GM10847 (cell line): Measurements from ENCODE around the gene GLT8D2.

ENCODE experiments used
- POLR2A ChIP-seq: IDR thresholded peaks from 2 replicates; pipeline ENCODE4 v1.6.1; 2011; ENCODE audit not compliant: insufficient read length; ENCODE audit errors: extremely low read depth

GLT8D2 gene

GRCh38 chr12:104058802-104059201 is 8.8 kb upstream of the GLT8D2 start:
- TF ChIP-seq POLR2A: no peak

GRCh38 chr12:104057771-104058197 is 7.8 kb upstream of the GLT8D2 start:
- no peak for TF ChIP-seq POLR2A

DNA sequence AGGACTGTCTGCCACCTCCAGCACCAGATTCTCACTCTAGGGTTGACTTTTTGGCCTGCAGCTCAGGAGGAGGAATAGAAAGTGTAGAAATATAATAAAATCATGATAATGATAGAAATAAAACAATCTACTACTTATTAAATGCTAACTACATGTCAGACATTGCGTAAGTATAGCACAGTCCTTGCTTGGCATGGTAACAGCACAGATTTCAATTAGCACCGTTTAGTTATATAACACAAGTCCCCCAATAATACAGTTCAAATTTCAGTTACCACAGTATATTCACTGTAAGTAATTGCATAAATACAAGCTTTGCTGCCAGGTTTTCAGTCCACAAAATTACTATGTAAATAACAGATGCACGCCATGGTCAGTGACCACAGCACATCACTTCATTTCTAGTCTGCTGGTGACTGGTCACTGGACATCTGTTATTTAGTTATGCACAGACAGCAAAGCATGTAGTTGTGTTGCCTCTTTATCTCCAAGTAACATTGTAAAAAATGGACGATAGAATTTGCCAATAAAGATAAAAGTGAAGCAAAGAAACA is 6.5 kb upstream of the GLT8D2 start:
- no peak for TF ChIP-seq POLR2A

GRCh38 chr12:104055686-104056388 is 5.8 kb upstream of the GLT8D2 start:
- TF ChIP-seq POLR2A: no peak

DNA sequence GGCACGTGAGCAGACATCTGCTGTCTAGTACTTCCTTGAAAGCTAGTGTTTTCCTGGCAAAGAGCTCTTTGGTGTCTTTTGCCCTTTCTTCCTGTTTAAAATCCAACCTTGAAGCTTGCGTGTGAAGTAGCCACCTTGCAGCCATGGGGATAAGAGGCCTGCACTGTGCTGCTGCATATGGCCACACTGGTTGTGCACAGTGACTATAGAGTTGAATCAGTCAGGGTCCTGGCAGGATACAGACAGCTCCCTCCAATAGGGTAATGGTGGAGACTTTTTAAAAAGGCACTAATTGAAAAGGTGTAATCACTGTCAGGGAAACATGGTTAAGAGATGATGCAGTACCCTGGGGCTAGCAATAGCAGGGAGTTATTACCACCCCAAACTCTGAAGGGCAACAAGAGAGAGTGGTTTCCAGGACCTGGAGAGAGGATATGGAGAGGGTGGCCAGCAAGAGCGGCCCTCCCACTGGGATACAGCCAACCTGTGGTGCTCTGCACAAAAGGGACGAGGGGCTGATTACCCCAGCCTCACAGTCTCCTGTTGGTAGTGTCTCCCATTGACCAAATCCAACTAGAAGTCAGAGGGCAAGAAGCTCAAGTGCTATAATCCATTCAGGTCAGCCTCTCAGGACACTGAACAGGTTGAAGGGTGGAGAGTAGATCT is 4.8 kb upstream of the GLT8D2 start:
- no peak for TF ChIP-seq POLR2A

DNA sequence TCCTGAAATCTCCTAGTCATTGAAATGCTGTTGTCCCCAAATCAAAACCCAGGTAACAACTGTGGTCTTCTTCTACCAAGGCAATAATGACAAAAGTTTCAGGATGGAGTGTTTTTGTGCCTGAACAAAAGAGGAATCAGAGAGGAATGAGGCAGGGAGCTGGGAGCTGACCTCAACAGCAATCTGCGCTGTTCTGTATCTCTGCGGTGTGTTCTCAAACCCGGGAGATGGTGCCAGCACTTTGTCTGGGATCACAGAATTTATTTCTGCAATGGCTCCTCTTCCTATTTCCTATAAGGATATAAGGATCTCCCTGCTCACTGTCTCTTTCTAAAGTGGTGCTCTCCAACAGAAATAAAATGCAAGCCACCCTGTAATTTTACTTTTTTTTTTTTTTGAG is 449 bp upstream of the GLT8D2 start:
- no peak for TF ChIP-seq POLR2A

DNA sequence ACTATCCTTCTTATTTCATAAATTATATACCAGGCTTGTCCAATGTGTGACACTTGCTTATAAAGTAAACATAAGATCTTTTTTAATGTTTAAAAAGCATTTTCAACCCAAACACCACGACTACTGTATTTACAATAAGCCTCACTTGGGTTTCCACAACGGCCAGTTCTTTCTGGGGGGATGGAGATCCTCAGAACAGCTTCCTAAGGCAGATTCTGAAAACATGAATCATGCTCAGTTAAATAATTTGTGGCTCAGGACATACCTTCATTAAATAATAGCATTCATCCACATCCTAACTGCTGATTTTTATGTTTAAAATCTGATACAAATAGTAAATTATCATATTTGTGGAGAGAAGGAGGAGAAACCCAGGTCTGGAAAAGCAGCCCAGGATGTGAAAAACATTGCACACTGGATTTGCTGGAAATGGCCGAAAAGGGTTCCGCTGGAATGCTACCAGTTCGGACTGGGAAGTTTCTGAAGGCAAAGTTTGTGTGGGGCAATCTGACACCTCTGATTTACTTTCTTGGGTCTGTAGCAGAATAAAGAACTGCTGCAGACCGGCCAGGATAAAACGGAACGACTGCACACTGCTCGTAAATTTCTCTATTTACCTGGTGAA is 597 bp downstream of the GLT8D2 start:
- no peak for TF ChIP-seq POLR2A

DNA sequence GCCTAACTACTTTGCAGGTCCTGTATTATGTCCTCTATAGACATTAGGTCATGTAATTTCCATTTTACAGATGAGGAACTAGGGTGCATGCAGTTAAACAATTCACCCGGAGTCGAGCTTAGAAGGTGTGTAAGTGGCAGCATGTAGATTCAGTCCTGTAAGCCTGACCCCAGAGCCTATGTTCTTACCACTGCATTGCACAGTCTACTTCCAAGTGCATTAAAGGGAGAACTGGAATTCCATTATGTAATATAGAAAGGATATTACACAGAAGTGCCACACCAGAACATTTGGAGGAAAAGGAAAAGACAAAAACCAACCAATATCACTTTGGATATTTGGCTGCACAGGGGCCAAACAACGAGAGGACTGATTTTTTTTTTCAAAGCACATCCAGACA is 1.2 kb downstream of the GLT8D2 start:
- no peak for TF ChIP-seq POLR2A

- TF ChIP-seq POLR2A: no peak
Measured at GRCh38 chr12:104048162-104048561, 1.8 kb downstream of the GLT8D2 start.

DNA sequence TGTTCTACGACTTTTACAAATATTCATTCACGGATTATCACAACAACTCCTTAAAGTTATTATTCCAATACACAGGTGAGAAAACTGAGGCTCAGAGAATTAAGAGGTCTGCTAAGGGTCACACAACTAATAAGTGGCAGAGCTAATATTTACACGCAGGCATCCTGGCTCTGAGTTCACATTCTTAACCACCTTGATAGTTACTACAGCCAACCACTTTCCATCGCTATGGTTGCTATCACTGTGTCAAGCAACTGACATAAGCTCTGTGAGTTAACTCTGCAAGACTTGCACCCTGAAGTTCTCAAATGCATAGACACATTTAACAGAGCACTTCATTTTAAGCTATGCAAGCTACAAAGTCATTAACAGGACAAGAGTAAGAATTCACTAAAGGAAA is 3.7 kb downstream of the GLT8D2 start:
- TF ChIP-seq POLR2A: no peak

DNA sequence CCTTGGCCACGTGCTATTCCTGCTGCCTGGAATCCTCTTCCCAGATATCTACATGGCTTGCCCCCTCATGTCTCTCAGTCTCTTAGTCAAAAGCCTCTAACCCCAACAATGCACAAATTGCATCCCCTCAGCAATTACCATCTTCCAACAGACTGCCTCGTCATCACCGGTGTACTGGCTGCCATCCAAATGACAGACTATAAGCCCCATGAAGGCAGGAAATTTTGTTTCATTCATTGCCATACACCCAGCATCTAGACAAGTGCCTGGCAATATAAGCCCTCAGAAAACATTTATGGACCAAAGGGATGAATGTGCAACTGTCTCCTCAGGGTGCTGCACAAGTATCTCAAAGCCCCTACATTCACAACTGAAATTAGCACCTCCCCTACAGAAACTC is 5.8 kb downstream of the GLT8D2 start:
- no peak for TF ChIP-seq POLR2A

DNA sequence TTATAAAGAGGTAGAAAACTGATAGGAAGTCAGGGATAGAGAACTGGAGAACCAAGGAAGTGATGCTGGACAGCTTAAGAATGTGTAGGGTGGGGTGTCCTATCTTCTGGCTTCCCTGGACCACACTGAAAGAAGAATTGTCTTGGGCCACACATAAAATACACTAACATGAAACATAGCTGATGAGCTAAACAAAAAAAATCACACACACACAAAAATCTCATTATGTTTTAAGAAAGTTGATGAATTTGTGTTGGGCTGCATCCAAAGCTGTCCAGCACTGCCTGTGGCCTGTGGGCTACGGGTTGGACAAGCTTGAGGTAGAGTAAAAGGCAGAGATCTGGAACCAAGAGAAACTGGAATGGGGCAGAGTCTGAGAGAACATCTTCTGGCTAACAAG is 7.4 kb downstream of the GLT8D2 start:
- no peak for TF ChIP-seq POLR2A

- TF ChIP-seq POLR2A: no peak
Measured at GRCh38 chr12:104026841-104027599, 23.0 kb downstream of the GLT8D2 start.

DNA sequence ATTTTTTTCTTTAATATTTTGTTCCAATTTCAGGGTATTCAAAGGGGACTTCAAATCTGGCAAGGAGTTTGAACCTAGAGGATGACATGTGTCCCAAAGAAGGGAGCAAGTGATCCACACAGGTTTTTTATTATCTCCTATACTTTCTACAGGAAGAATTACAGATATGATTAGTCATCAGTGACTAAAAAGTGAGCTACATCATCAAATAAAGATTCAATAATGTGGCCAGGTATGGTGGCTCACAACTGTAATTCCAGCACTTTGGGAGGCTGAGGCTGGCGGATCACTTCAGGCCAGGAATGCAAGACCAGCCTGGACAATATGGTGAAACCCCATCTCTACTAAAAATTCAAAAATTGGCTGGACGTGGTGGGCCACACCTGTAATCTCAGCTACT is 24.2 kb downstream of the GLT8D2 start:
- no peak for TF ChIP-seq POLR2A

DNA sequence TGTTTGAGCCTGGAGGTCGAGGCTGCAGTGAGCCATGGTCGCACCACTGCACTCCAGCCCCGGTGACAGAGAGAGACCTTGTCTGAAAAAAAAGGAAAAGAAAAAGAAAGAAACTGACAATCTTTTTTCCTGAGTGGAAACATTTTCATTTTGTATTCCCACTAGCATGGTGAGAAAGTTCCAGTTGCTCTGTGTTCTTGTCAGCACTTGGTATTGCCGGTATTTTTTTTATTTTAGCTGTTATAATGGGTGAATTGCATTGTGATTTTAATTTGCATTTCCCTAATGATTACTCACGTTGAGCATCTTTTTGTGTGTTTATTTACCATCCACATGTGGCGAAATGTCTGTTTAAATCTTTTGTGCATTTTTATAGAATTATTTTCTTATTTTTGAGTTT is 25.6 kb downstream of the GLT8D2 start:
- TF ChIP-seq POLR2A: no peak
